ENCODE results near the gene HDAC9. TPM values are rescaled to one million over a fixed set of nuclear protein-coding genes. Genes with fewer than 3 reads are reported as not detected.

HDAC9 gene
- 10 to 100 TPM; 19.6 to 48.3 (median 28.4) TPM for total RNA-seq

GRCh38 chr7:18495412-18496340 lies at the start of gene HDAC9:
Gene HDAC9, plus strand, starts transcription at chr7:18495749. Its CDS starts 554 bp downstream, at chr7:18496303.
- TF ChIP-seq CTCF (IDR thresholded peaks at IDR 0.05; ENCODE audit: low read depth), result no peak

GRCh38 chr7:18445916-18446520 lies 49.5 kb upstream of the HDAC9 start:
- TF ChIP-seq CTCF (IDR thresholded peaks at IDR 0.05; ENCODE audit: low read depth), result no peak

GRCh38 chr7:18450019-18450418 lies 45.5 kb upstream of the HDAC9 start:
- TF ChIP-seq CTCF (IDR thresholded peaks at IDR 0.05; ENCODE audit: low read depth), result no peak

- no peak for TF ChIP-seq CTCF (IDR thresholded peaks at IDR 0.05; ENCODE audit: low read depth)
Measured at GRCh38 chr7:18455606-18456005, 39.9 kb upstream of the HDAC9 start.

- no peak for TF ChIP-seq CTCF (IDR thresholded peaks at IDR 0.05; ENCODE audit: low read depth)
Measured at GRCh38 chr7:18457832-18458231, 37.7 kb upstream of the HDAC9 start.

GRCh38 chr7:18458830-18459229 lies 36.7 kb upstream of the HDAC9 start:
- no peak for TF ChIP-seq CTCF (IDR thresholded peaks at IDR 0.05; ENCODE audit: low read depth)

GRCh38 chr7:18459484-18460245 lies 35.9 kb upstream of the HDAC9 start:
- no peak for TF ChIP-seq CTCF (IDR thresholded peaks at IDR 0.05; ENCODE audit: low read depth)
